GM12878 (cell line): ENCODE results near the gene NELL1. TPM values are rescaled to one million over a fixed set of nuclear protein-coding genes. Genes with fewer than 3 reads are reported as not detected.

ENCODE experiments used
- ATAC-seq: fragments of 200-7000 bp; cut with Tn5 transposase; 3 replicates; pipeline ENCODE4 v1.9.1; 2020; ENCODE audit warnings: mild to moderate bottlenecking, moderate library complexity
- BruUV-seq: library from RNA; stranded (reverse); fragments of 400-500 nt; replicated peaks from 2 replicates; lab custom pipeline; 2021; lab: Mats Ljungman, UMichigan
- CTCF ChIA-PET: fragments of 300-600 bp; sonication (Branson Sonifier 250); formaldehyde crosslinking; extraction: SDS; loops from one replicate; lab custom pipeline; 2021; ENCODE audit warnings: inconsistent platforms; lab: Yijun Ruan, JAX
- POLR2A ChIA-PET: fragments of 350-600 bp; formaldehyde crosslinking; extraction: SDS; loops from one replicate; lab custom pipeline; 2021; ENCODE audit warnings: inconsistent platforms; lab: Charles Lee
- RAD21 ChIA-PET: fragments of 300-600 bp; sonication (Branson Sonifier 250); formaldehyde crosslinking; loops from one replicate; lab custom pipeline; 2023; ENCODE audit warnings: antibody characterized with exemption; ENCODE audit not compliant: unreplicated experiment; lab: Charles Lee
- SMC1A ChIA-PET: fragments of 300-600 bp; sonication (Branson Sonifier 250); formaldehyde crosslinking; loops from one replicate; lab custom pipeline; 2023; ENCODE audit not compliant: unreplicated experiment, uncharacterized antibody; lab: Charles Lee
- DNase-seq: peaks from one replicate; pipeline ENCODE4 v3.0.0-alpha.2; 2011; ENCODE audit warnings: low read depth, low spot score
- FAIRE-seq: peaks from 3 replicates; lab custom pipeline; 2011; peaks lifted over from hg19 to GRCh38; lab: Jason Lieb, UNC
- H2AFZ ChIP-seq: 2 replicates; pipeline ENCODE4 v1.6.0; 2011; ENCODE audit warnings: low read depth, low read length, control low read depth; ENCODE audit not compliant: control insufficient read depth
- H3K27ac ChIP-seq: 2 replicates; pipeline ENCODE4 v1.5.1; 2011; ENCODE audit warnings: control low read depth; ENCODE audit not compliant: control insufficient read depth, insufficient read depth
- H3K27me3 ChIP-seq, 2 experiments: replicated peaks in 1 of 2; 2 replicates each; pipeline versions ENCODE4 v1.6.0 to v1.6.1; 2011; ENCODE audit warnings: low read length in 1 of 2; ENCODE audit not compliant: control insufficient read depth in 2 of 2, insufficient read depth in 2 of 2
- H3K36me3 ChIP-seq, 2 experiments: 2 replicates each; pipeline ENCODE4 v1.5.1; 2011; ENCODE audit warnings: low read length in 1 of 2; ENCODE audit not compliant: control insufficient read depth in 2 of 2, insufficient read depth in 2 of 2
- H3K4me1 ChIP-seq: 2 replicates; pipeline ENCODE4 v1.6.1; 2011; ENCODE audit warnings: mild to moderate bottlenecking, low read length, moderate library complexity, mixed read lengths; ENCODE audit not compliant: control insufficient read depth, insufficient read depth
- H3K4me2 ChIP-seq: 2 replicates; pipeline ENCODE4 v1.6.0; 2011; ENCODE audit warnings: control low read depth; ENCODE audit not compliant: control insufficient read depth, insufficient read depth
- H3K4me3 ChIP-seq: fragments of 200-600 bp; sonication (generic); 2 replicates; pipeline ENCODE4 v1.5.1; 2016
- H3K79me2 ChIP-seq: 2 replicates; pipeline ENCODE4 v1.6.0; 2011; ENCODE audit warnings: low read length; ENCODE audit not compliant: control insufficient read depth, insufficient read depth
- H3K9ac ChIP-seq: 2 replicates; pipeline ENCODE4 v1.8.0; 2011; ENCODE audit warnings: low read length, control low read depth, mixed read lengths; ENCODE audit not compliant: control insufficient read depth, insufficient read depth
- H3K9me3 ChIP-seq: replicated peaks from 3 replicates; pipeline ENCODE4 v1.5.1; 2011; ENCODE audit warnings: mild to moderate bottlenecking, low read length; ENCODE audit not compliant: control insufficient read depth, insufficient read depth
- H4K20me1 ChIP-seq: 2 replicates; pipeline ENCODE4 v1.6.0; 2011; ENCODE audit not compliant: control insufficient read depth, insufficient read depth
- ATF7 ChIP-seq: fragments of 450-650 bp; IDR thresholded peaks from 2 replicates; pipeline ENCODE4 v1.6.1; 2016; ENCODE audit warnings: low read depth, mild to moderate bottlenecking
- BCL11A ChIP-seq: IDR thresholded peaks from 2 replicates; pipeline ENCODE4 v1.6.1; 2011; ENCODE audit warnings: low read depth, low read length
- CUX1 ChIP-seq: IDR thresholded peaks from 2 replicates; pipeline ENCODE4 v1.6.1; 2012; ENCODE audit warnings: improper control_type of control experiment, low read depth, low read length; ENCODE audit not compliant: insufficient replicate concordance
- E2F8 ChIP-seq: fragments of 450-650 bp; IDR thresholded peaks from 2 replicates; pipeline ENCODE4 v1.6.1; 2018; ENCODE audit warnings: mild to moderate bottlenecking, low read depth, moderate library complexity; ENCODE audit not compliant: partially characterized antibody
- FOS ChIP-seq: IDR thresholded peaks from 3 replicates; pipeline ENCODE4 v1.6.1; 2011; ENCODE audit warnings: borderline replicate concordance; ENCODE audit not compliant: insufficient read length; ENCODE audit errors: extremely low read depth
- HCFC1 ChIP-seq: fragments of 150-350 bp; IDR thresholded peaks from 2 replicates; pipeline ENCODE4 v1.6.1; 2014; ENCODE audit warnings: low read length
- IKZF2 ChIP-seq, 2 experiments: fragments of 450-650 bp; IDR thresholded peaks; 2 replicates each; pipeline ENCODE4 v1.6.1; 2017; ENCODE audit warnings: mild to moderate bottlenecking in 2 of 2, moderate library complexity in 2 of 2
- MAX ChIP-seq: IDR thresholded peaks from 2 replicates; pipeline ENCODE4 v1.6.1; 2012; ENCODE audit warnings: low read depth, low read length, improper control_type of control experiment
- MLLT1 ChIP-seq: fragments of 450-650 bp; IDR thresholded peaks from 2 replicates; pipeline ENCODE4 v1.6.1; 2016; ENCODE audit warnings: mild to moderate bottlenecking
- POLR2AphosphoS5 ChIP-seq: IDR thresholded peaks from 2 replicates; pipeline ENCODE4 v1.6.1; 2011; ENCODE audit warnings: mild to moderate bottlenecking, low read length, inconsistent platforms
- WGBS: methylation state at CpG from one replicate; pipeline ENCODE4 v1.1.6; 2016; ENCODE audit warnings: low lambda C conversion rate; ENCODE audit not compliant: insufficient replicate concordance, insufficient coverage; ENCODE audit errors: missing lambda C conversion rate; 5-methylcytosine and 5-hydroxymethylcytosine counted together
- in situ Hi-C: fragments of 300-500 bp; cut with MboI; formaldehyde crosslinking; loops from 9 replicates; pipeline ENCODE4 v1.14.3; 2018; ENCODE audit warnings: mixed read lengths
- intact Hi-C: fragments of 100-400 bp; cut with micrococcal nuclease; formaldehyde crosslinking; loops from one replicate; pipeline ENCODE4 v1.14.2; 2022; ENCODE audit not compliant: unreplicated experiment
- polyA plus RNA-seq, 11 experiments: library from polyadenylated mRNA; depleted of rRNA in 4 of 11; unstranded in 6 of 11; stranded (reverse) in 5 of 11; fragments of >200 nt; fragmentation: Nextera tagmentation in 4 of 11; fragmentation: Illumina TruSeq in 1 of 11; extraction: Ambion mirVana in 4 of 11; extraction: Trizol in 1 of 11; gene quantifications; 1 replicate in 1 of 11; 2 replicates in 10 of 11; pipeline versions ENCODE4 v1.2.1 to v1.2.3, GENCODE V29; 2011 to 2016; ENCODE audit warnings: inconsistent platforms in 2 of 11, missing spikeins in 2 of 11, low read depth in 1 of 11
- total RNA-seq, 4 experiments: library from RNA; depleted of rRNA in 3 of 4; stranded (reverse); fragments of >200 nt in 3 of 4; fragmentation: Illumina TruSeq in 1 of 4; extraction: Trizol in 1 of 4; gene quantifications; 2 replicates each; pipeline versions ENCODE4 v1.2.1 to v1.2.3, GENCODE V29; 2013 to 2021

The NELL1 gene
- total and polyA plus RNA-seq, 10 of the 15 experiments (the other 5 are each of a cell fraction or from before 2014, with no cell fraction given) = 0.02 to 0.12 TPM; not detected in 8

GRCh38 chr11:20864628-20865027 lies 195.2 kb downstream of the NELL1 start (continued):
- TF ChIP-seq CUX1 (no peak), MLLT1 (no peak), MAX (no peak)

GRCh38 chr11:20865161-20865560 lies 195.8 kb downstream of the NELL1 start:
- WGBS = 10% methylated on average over 4 of the region's 4 CpGs
- H3K79me2 ChIP-seq = no peaks in the 10 kb centered on the region
- intact Hi-C loops = no loop called here
- ATAC-seq = no peak
- no peaks in the 10 kb centered on the region for H3K9me3 ChIP-seq
- no TSS peak for BruUV-seq
- no peak overlapping the region for H3K4me2 ChIP-seq
- H3K27me3 ChIP-seq = no peaks in the 10 kb centered on the region
- ChIA-PET RAD21 (no interaction called here), POLR2A (no interaction called here), SMC1A (no interaction called here), CTCF (no interaction called here)
- in situ Hi-C loops = no loop called here
- no peaks in the 10 kb centered on the region for H3K36me3 ChIP-seq
- no peak for FAIRE-seq
- no peak overlapping the region for H3K27ac ChIP-seq
- H3K9ac ChIP-seq = no peak overlapping the region
- no peaks in the 10 kb centered on the region for H4K20me1 ChIP-seq
- no peak for DNase-seq
- no peak for TF ChIP-seq HCFC1
- no peak for TF ChIP-seq E2F8
- TF ChIP-seq IKZF2 (IDR thresholded peaks at IDR 0.05) = no peak
- TF ChIP-seq ATF7 = no peak
- TF ChIP-seq POLR2AphosphoS5 = no peak
- TF ChIP-seq FOS = no peak
- TF ChIP-seq BCL11A = no peak
- TF ChIP-seq, all 136 proteins: peak for 0
- H3K4me1 ChIP-seq = no peaks in the 10 kb centered on the region
- H3K4me3 ChIP-seq = no peak overlapping the region
- H2AFZ ChIP-seq = no peak overlapping the region
